Right renal pelvis (tissue), 4 donors: ENCODE measurements around the gene LARP1. TPM values are rescaled to one million over a fixed set of nuclear protein-coding genes. Genes with fewer than 3 reads are reported as not detected.
"Not testable (repeated sequence)": the region's sequence is repeated elsewhere in the genome, so short reads cannot be mapped to it uniquely, and the experiment has no call there.

Source experiments
- DNase-seq, 4 donors: peaks; one replicate each; pipeline ENCODE4 v3.0.0-alpha.2; 2013; ENCODE audit warnings: low read depth in 4 of 4, low spot score in 3 of 4, missing footprints in 1 of 4
- polyA plus RNA-seq, 4 donors: library from polyadenylated mRNA; unstranded; fragments of 120-200 nt; gene quantifications; one replicate each; pipeline ENCODE4 v1.2.1, GENCODE V29; 2013; ENCODE audit not compliant: insufficient read length in 4 of 4

Gene LARP1
- polyA plus RNA-seq, 4 donors: 130 to 147 (median 138) TPM

DNA sequence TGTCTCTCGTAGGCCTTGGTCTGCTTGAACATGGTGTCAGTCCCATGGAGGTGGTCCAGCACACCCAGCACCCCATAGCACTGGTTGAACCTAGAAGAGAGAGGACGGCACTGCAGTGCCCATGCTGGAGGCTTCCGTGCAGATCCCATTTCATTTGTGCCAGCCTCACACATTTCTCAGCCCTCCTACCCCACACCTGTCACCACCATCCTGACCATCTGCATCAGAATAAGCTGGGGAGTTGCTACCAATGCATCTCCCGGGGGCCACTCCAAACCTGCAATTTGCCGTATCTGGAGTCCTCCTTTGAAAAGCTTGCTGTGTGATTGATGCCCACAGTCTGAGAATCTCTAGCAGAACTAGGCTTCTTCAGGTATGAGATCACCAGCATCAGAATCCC, 65.2 kb downstream of the LARP1 start:
- no peak for DNase-seq

DNA sequence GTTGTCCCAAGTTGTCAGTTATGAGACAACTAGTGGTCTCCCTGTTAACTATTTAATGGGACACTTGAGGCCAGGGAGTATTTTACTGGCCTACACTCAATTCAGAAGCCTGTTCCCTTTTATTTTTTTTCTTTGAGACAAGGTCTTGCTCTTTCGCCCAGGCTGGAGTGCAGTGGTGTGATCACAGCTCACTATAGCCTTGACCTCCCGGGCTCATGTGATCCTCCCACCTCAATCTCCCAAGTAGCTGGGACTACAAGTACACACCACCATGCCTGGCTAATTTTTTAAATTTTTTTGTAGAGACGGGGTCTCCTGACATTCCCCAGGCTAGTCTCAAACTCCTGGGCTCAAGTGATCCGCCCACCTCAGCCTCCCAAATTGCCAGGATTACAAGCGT, 67.7 kb downstream of the LARP1 start:
- DNase-seq: not testable (repeated sequence)

DNA sequence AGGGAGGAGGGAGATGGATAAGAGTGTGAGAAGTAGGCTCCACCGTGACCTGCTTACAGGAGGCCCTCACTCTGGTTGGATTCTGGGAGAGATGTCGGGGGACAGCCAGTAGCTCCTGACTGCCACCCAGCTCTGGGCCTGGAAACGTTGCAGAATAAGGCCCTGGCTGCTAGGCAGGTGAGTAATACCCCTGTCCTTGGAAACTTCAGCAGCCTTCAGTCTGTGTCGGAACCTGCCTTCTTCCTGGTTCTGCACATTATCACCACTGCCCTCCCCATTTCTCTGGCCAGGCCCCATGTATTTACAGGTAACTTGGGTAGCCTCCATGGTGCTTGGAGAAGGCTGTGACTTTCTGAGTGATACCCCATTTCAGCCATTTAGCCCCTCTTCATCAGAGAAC, 68.4 kb downstream of the LARP1 start:
- DNase-seq: no peak

DNA sequence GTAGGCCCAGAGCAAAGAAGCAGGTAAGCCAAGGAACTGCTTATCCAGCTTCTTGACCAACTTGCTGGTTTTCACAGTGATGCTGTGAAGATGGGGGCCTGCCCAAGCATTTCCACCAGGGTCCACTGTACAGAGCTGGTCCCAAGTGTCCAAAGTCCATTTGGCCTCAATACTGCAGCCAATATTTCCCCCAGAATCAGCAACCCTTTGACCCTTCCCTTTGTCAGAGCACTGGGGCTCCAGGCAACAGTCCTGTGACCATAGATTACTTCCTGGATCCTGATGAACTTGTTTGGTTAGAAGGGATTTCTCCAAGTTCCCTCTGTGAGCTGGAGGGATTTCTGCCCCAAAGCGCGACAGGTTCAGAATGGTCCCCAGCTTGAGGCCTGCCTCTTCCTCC, 68.9 kb downstream of the LARP1 start:
- no peak for DNase-seq

DNA sequence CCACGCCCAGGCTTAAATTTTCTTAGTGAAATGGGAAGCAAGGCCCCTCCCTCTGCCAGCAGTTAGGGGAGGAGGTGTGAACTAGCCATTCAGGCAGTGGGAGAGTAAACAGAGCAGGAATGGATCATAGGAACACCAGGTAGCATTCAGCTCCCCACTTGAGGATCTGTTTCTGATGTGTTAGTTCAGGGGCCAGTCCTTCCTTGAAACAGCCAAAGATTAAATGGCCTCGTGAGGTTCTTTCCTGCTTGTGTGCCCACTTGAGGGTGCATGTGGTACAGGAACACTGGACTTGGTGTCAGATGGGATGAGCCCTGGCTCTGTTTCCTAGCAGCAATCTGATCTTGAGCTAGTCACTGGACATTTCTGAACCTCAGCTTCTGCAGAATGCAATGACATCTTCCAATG, 74.0 kb downstream of the LARP1 start:
- DNase-seq: no peak

DNA sequence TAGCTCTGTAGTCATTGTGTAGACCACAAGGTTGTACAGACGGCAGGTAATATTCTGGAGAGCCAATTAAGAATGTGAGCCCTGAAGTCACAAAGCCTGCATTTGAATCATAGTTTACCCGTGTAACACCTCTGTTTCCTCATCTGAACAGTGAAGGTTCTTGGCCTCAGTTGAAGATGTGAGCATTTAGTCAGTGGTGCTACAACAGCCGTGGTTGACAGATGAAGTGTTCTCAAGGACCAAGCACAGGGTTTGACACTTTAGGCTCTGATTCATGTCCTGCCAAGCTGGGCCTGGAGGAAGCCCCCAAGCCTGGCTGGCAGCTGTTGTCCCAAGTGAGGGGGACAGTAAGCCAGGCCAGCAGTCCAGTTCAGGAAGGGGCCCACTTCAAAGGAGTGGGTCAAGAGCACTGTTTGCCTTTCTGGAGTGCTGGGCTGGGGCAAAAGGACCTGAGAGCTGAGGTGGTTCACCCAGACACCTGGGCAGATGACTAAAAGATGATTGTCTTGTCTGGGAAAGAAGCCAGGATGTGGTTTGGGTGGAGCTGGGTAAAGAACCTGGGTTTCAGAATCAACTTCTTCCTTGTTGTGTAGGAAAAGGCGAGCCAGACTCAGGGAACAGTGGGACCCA, 74.5 kb downstream of the LARP1 start:
- DNase-seq: no peak

DNA sequence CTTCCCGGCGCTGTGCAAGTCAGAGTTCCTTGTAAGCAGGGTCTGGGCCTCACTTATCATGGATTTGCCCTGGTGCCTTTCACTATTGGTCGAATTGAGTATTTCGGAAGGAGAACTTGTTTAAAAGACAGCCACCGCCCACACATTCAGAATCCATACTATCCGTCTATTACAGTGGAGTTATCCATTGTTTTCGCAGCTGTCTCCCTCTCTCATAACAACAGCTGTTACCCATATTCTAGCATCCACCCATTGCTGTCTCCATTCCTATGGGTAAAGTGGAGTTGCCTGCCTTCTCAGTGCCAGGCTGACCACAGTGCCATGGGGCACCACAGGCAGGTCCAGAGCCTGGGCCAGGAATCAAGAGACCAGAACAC, 75.0 kb downstream of the LARP1 start:
- DNase-seq: no peak

DNA sequence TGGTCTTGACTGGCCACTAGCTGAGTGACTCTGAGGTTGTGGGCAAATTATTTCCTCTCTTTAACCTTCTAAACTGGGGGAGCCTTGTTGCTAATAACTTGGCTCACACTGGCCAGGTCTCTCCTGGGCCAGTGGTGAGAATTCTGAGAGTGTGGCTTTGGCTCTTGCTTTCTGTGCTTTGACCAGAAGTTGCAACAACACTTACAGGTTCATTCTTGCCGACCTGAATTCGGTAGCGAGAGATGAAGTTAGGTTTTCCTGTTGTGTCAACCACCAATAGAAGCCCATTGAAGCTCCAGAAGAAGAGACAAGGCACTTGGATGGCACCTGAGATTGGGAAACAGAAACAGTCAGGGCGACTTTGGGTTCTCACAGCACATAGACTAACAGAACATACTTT, 75.4 kb downstream of the LARP1 start:
- no peak for DNase-seq

DNA sequence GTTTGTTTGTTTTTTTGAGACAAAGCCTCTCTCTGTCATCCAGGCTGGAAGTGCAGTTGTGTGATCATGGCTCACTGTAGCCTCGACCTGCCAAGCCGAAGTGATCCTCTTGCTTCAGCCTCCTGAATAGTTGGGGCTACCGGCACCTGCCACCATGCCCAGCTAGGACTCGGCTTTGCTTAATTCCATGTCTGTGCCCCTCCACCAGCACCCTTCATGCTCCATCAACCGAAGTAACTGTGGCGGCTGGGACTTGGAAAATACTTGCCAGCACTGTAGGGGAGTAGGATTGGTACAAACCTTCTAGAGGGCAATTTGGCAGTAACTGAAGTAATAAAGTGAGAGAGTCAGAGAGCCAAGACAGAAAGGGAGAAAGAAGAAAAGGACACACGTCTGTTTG, 76.3 kb downstream of the LARP1 start:
- DNase-seq: no peak

DNA sequence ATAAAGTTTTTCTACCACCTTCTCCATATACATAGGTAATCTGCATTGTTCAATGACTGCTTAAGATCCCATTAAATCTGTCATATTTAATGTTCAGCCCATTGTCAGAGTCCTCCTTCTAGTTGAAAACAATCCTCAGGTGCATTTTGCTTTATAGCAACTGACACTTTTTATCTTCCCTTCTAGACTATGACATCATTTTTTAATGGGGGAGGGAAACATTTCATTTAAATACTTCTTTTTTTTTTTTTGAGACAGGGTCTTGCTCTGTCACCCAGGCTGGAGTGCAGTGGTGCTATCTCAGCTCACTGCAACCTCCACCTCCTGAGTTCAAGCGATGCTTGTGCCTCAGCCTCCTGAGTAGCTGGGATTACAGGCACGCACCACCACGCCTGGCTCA, 77.6 kb downstream of the LARP1 start:
- DNase-seq: not testable (repeated sequence)

DNA sequence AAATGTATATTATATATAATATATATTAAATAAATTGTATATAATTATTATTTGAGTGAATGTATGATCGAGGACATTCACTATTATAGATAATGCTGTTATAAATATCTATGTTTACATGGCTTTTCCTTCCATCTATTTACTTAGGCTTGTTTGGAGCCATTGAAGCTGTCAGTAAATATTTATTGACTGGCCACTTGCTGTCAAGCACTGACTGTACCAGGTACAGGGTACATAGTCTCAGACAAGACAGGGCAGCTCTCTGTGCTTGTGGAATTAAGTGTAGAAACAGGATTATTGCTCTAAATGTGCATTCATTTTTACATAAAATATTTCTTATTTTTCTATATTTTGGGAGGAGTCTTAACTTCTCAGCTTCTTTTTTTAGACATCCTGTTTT, 78.9 kb downstream of the LARP1 start:
- no peak for DNase-seq

DNA sequence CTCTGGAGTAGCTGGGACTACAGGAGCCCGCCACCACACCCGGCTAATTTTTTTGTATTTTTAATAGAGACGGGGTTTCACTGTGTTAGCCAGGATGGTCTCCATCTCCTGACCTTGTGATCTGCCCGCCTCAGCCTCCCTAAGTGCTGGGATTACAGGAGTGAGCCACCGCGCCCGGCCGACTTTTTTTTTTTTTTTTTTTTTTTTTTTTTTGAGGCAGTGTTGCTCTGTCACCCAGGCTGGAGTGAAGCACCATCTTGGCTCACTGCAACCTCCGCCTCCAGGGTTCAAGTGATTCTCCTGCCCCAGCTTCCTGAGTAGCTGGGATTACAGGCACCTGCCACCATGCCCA, 80.5 kb downstream of the LARP1 start:
- not testable (repeated sequence) for DNase-seq

DNA sequence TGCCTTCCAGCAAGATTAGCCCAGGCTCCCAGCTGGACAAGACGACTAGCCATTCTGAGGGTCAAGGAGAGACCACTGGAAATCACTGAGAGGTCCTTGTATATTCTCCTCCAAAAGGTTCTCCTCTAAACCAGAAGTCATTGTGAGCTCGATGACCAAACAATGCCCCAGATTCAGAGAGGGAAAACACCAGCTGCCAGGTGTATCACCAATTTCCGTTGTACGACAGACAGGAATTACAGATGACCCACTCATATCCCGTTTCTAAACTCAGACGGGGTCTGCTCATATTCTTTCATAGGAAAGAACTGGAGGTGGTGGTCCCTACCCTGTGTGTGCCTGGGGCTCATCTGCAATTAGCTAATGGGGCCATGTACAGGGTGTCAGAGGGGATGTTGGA, 81.0 kb downstream of the LARP1 start:
- DNase-seq: no peak

DNA sequence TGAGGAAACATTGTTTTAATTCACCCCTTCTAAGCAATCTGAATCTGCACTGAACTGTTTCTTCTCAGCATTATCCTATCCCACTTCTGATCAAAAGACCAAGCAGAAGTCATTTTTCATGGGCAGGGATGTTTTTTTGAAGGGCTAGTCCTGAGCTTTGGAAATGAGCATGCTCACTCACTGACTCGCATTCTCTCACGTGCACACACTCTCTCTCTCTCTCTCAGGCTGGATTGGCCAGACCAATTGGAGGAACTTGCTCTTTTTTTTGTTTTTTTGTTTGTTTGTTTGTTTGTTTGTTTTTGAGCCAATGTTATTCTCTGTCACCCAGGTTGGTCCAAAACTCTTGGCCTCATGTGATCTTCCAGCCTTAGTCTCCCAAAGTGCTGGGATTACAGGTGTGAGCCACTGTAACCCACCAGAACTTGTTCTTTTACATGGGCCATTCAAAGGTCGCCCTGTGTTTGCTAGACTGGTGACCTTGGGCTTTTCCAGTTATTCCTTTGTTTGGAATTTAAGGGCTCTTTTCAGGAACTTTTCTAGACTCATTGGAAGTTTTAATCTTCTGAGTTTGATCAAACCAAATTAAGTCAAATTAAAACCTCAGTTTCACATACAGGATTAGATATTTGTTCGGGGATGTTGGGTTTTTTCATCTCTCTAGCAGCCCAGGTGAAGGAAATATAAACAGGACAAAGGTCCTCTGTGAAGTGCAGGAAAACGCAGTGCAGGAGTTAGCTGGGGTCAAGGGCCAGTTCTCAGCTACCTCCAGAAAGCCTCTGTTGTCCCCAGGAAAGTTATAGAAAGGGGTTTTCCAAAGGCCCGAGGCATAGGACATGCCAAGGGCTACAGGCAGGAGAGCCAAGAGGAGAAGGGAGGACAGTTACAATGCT, 82.1 kb downstream of the LARP1 start:
- no peak for DNase-seq

DNA sequence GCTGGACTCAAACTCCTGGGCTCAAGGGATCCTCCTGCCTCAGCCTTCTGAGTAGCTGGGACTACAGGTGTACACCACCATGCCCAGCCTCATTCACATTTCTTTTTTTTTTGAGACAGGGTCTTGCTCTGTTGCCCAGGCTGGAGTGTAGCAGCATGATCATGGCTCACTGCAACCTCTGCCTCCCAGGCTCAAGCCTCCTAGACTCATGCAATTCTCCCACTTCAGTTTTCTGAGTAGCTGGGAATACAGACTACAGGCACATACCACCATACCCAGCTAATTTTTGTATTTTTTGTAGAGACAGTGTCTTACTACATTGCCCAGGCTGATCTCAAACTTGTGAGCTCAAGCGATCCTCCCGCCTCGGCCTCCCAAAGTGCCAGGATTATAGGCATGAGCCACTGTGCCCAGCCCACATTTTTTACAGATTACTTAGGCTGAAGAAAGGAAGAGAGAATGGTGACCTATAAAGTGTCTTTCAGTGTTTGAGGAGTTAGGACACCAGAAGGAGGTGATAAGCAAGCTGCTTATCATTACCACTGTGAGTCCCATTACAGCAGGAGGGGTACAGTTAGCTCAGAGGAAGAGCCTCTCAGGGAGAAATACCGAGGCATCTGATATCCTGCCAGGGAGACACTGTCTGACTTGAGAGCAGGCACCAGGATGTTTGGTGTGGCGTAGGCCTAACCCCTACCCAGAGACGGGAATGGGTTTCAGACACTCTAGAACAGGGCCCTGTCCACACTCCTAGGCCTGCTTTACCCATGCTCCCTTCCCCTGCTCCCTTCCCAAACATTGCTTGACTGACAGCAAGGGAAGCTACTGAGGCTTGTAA, 85.5 kb downstream of the LARP1 start:
- no peak for DNase-seq

DNA sequence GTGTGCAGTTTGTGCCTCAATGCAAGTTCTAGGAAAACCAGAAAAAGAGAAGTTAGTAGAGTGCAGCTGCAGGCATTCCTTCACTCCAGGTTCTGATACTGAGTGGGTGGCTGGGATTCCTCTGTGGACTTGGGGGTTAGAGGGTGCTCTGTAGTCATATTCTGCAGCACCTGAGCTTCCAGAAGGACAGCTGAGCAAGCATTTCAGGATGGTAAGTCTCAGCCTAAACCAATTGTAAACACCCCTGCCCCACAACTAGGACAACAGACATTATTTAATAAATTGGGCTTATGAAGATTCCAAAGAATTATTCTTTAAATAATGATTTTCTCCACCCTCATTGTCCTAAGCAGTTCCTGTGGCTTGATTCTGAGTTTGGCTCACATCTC, 86.1 kb downstream of the LARP1 start:
- DNase-seq: no peak

DNA sequence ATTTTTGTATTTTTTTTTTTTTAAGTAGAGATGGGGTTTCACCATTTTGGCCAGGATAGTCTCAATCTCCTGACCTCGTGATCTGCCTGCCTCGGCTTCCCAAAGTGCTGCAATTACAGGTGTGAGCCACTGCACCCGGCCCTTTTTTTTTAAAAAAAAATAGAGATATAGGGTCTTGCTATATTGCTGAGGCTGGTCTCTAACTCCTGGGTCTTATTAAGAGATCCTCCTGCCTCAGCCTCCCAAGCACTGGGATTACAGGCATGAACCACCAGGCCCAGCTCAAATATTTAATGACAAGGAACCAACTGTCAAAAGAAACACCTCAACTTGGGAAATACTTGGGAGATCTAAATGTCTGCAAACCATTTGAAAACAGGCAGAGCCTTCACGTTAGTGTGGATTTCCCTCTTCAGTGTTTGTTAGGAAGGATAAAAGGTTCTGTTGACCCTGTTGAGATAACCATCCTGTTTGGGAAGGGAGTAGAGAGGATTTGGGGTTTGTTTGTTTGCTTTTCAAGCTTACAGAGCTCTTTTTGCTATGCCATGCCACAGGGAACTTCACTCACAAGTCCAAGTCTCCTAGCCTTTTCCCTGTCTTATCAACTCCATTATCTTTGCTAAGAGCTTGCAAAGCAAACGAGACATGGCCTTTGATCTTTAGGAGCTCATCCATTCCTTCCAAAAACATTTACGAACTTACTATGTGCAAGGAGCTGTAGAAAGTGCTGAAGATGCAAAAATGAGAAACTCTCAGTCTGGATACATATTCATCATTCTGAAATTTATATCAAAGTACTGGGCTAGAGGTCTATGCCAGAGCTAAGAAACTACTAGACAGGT, 87.7 kb downstream of the LARP1 start:
- DNase-seq: no peak

DNA sequence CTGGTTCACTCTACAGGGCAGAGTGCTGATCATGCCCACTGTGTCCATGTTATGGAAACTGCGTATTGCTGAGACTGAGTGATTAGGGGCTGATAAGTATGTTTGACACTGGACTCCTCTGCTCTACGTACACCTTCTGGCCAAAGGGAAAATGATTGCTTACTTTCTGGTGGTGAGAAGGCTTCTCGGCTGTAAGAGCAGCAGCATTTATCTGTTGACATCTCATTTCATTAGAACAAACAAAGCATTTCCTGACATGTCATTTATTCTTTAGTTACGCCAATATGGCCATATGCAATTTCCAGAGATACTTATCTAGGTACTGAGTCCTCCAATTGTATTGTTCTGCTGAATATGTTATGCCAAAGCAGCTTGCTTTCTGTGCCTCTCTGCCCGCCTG, 89.6 kb downstream of the LARP1 start:
- no peak for DNase-seq

DNA sequence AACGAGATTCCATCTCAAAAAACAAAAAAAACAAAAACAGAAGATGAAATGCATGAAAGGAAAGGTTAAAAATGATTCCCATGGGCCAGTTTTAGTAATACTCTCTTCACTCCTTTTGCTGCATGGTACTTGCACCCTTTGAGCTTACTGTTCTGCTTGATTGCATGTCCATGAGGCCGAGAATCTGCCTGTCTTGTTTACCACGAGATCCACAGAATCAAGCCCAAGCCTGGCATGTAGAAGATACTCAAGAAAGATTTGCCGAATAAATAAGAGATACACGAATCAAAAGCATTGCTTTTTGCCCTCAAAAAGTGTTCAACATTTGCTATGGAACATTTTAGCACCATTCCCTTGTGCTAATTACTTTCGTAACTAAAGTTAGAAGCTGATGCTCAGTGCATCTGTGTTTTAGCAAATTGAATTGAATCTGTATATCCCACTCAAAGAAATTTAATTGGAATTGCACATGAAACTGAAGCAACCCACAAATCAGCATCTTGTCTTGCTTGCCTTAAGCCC, 94.1 kb downstream of the LARP1 start:
- no peak for DNase-seq

DNA sequence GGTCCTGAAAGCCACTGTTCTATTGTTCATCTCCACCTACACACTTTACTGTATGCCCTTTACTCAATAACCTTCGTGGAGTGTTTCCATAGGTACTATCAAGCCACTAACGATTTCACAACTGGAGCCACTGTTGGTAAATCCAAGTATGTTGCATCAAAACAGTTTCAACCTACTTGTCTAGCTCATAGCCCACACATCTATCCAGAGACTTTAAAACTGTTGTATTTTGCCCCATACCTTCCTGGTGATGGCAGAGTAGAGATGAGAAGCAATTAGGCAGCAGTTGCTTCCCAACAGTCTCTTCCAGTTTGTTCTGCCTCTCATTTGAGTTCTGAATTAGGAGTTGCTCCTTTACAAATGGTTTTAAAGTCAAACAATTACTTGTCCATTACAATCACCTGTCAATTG, 94.6 kb downstream of the LARP1 start:
- peak in 1 of 4 donors; percentile 34 for DNase-seq
